Measurements from ENCODE around the gene ZNF768. TPM values are rescaled to one million over a fixed set of nuclear protein-coding genes. Genes with fewer than 3 reads are reported as not detected.

The ZNF768 gene
- total and polyA plus RNA-seq, 2 of the 13 experiments (the other 11 are each of a cell fraction or from before 2014, with no cell fraction given): 26.7 to 34.4 TPM

GRCh38 chr16:30491744-30492308 is 34.5 kb downstream of the ZNF768 start:
- DNase-seq (ENCODE audit: low spot score): peak; percentile 56
- BruUV-seq (replicated peaks): no TSS peak
- ChIA-PET CTCF (ENCODE audit: low intra/inter-chr PET ratio, low total read pairs) (no interaction called here), POLR2A (interaction anchor here (0.5 to 2.2 kb wide), 2 partner anchors 62 to 95 kb away, joined by 3 to 8 read pairs; partner anchors contain the start of gene DCTPP1)
- H3K36me3 ChIP-seq (replicated peaks in 1 of 2; ENCODE audit: control insufficient read depth in 1 of 2, insufficient read depth in 2 of 2, low read length in 2 of 2): no peaks in the 10 kb centered on the region
- no peak overlapping the region for H3K9ac ChIP-seq (ENCODE audit: insufficient read depth, low read depth, low read length)
- no peak overlapping the region for H3K27ac ChIP-seq (ENCODE audit: extremely low read length, insufficient read depth, low read length)
- H3K79me2 ChIP-seq (ENCODE audit: insufficient read depth, low read length): no peaks in the 10 kb centered on the region
- no peaks in the 10 kb centered on the region for H3K27me3 ChIP-seq (ENCODE audit: control insufficient read depth in 1 of 2, insufficient read depth in 2 of 2, low read length in 2 of 2)
- in situ Hi-C loops (cut with HindIII; ENCODE audit: extremely low pct_ligation_motif_present, low pct_unique_long_range_greater_than_20kb) (no loop called here), intact Hi-C loops (cut with micrococcal nuclease; ENCODE audit: unreplicated experiment) (no loop called here)
- H3K4me1 ChIP-seq (ENCODE audit: insufficient read depth, low read length): peaks cover 35% of the 10 kb centered on the region
- no peak for FAIRE-seq
- no peaks in the 10 kb centered on the region for H3K9me3 ChIP-seq (ENCODE audit: low read length)
- no peaks in the 10 kb centered on the region for H4K20me1 ChIP-seq (ENCODE audit: insufficient read depth, low read length)
- 48% methylated on average over 6 of the region's 6 CpGs for WGBS (ENCODE audit: low lambda C conversion rate)
- no peak overlapping the region for H2AFZ ChIP-seq (ENCODE audit: low read length)
- ATAC-seq: 0 out of 3 replicates have a peak, but pooled peaks have one; percentile 11
- H3K4me3 ChIP-seq (replicated peaks in 1 of 3; ENCODE audit: insufficient read depth in 1 of 3, low read depth in 2 of 3, low read length in 3 of 3): no peak overlapping the region
- H3K4me2 ChIP-seq (ENCODE audit: low read depth, low read length): no peak overlapping the region
- TF ChIP-seq, protein P1, sequence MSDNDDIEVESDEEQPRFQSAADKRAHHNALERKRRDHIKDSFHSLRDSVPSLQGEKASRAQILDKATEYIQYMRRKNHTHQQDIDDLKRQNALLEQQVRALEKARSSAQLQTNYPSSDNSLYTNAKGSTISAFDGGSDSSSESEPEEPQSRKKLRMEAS (IDR thresholded peaks at IDR 0.05): no peak
- TF ChIP-seq KLF12 (CRISPR knock-in tag; IDR thresholded peaks at IDR 0.05; ENCODE audit: borderline replicate concordance): no peak
- no peak for TF ChIP-seq YEATS4 (CRISPR knock-in tag; IDR thresholded peaks at IDR 0.05; ENCODE audit: borderline replicate concordance)
- TF ChIP-seq, protein P2, sequence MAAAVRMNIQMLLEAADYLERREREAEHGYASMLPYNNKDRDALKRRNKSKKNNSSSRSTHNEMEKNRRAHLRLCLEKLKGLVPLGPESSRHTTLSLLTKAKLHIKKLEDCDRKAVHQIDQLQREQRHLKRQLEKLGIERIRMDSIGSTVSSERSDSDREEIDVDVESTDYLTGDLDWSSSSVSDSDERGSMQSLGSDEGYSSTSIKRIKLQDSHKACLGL (CRISPR knock-in tag; IDR thresholded peaks at IDR 0.05): no peak
- TF ChIP-seq, protein P3, sequence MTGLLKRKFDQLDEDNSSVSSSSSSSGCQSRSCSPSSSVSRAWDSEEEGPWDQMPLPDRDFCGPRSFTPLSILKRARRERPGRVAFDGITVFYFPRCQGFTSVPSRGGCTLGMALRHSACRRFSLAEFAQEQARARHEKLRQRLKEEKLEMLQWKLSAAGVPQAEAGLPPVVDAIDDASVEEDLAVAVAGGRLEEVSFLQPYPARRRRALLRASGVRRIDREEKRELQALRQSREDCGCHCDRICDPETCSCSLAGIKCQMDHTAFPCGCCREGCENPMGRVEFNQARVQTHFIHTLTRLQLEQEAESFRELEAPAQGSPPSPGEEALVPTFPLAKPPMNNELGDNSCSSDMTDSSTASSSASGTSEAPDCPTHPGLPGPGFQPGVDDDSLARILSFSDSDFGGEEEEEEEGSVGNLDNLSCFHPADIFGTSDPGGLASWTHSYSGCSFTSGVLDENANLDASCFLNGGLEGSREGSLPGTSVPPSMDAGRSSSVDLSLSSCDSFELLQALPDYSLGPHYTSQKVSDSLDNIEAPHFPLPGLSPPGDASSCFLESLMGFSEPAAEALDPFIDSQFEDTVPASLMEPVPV (CRISPR knock-in tag; IDR thresholded peaks at IDR 0.05): no peak
- 0 out of 2 replicates have a peak, but pooled peaks have one; percentile 21 for TF ChIP-seq ELF3 (CRISPR knock-in tag; IDR thresholded peaks at IDR 0.05)
- TF ChIP-seq SIX1 (CRISPR knock-in tag; IDR thresholded peaks at IDR 0.05; ENCODE audit: borderline replicate concordance): no peak
- no peak for TF ChIP-seq ARID3A (IDR thresholded peaks at IDR 0.05; ENCODE audit: low read depth, low read length)
- TF ChIP-seq RFX5 (IDR thresholded peaks at IDR 0.05; ENCODE audit: low read depth, low read length): no peak
- no peak for TF ChIP-seq MIXL1 (CRISPR knock-in tag; IDR thresholded peaks at IDR 0.05)
- TF ChIP-seq, protein P4, sequence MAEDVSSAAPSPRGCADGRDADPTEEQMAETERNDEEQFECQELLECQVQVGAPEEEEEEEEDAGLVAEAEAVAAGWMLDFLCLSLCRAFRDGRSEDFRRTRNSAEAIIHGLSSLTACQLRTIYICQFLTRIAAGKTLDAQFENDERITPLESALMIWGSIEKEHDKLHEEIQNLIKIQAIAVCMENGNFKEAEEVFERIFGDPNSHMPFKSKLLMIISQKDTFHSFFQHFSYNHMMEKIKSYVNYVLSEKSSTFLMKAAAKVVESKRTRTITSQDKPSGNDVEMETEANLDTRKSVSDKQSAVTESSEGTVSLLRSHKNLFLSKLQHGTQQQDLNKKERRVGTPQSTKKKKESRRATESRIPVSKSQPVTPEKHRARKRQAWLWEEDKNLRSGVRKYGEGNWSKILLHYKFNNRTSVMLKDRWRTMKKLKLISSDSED (CRISPR knock-in tag; IDR thresholded peaks at IDR 0.05): no peak
- TF ChIP-seq STAT5B (CRISPR knock-in tag; IDR thresholded peaks at IDR 0.05): no peak
- TF ChIP-seq TRIM22 (IDR thresholded peaks at IDR 0.05): no peak
- TF ChIP-seq FOSL2 (CRISPR knock-in tag; IDR thresholded peaks at IDR 0.05): peak; percentile 92
- no peak for TF ChIP-seq GATA4 (IDR thresholded peaks at IDR 0.05; ENCODE audit: borderline replicate concordance, low read depth)

Data from HepG2 (cell line).